IPS-NIHi11 (cell line): ENCODE results near the gene PKP2.
"Not testable (repeated sequence)": the region's sequence is repeated elsewhere in the genome, so short reads cannot be mapped to it uniquely, and the experiment has no call there.

Experiments used
- DNase-seq: peaks from one replicate; pipeline ENCODE4 v3.0.0; 2012; ENCODE audit warnings: mixed read lengths, low spot score

The PKP2 gene

DNA sequence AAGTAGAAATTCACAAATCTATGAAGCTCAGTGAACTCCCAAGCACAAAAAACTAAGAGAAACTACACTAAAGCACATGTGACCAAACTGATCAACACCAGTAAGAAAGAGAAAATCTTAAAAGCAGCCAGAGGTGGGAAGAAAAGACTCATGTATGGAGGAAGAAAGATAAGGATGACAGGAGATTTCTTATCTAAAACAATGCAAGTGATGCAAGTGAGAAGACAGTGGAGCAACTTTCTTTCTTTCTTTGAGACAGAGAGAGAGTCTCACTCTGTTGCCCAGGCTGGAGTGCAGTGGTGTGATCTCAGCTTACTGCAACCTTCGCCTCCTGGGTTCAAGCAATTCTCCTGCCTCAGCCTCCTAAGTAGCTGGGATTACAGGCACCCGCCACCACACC lies 34.9 kb downstream of the PKP2 start:
- not testable (repeated sequence) for DNase-seq

- no peak for DNase-seq
These were observed 36.4 kb downstream of the PKP2 start for GRCh38 chr12:32860192-32860591.

DNA sequence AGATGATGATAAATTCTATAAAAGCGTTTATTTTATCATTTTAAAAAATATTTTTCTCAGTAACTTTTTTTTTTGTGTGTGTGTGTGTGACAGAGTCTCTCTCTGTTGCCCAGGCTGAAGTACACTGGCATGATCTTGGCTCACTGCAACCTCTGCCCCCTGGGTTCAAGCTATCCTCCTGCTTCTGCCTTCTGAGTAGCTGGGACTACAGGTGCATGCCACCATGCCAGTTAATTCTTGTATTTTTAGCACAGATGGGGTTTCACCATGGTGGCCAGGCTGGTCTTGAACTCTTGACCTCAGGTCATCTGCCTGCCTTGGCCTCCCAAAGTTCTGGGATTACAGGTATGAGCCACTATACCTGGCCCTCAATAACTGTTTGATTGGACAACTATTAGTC lies 37.2 kb downstream of the PKP2 start:
- DNase-seq = no peak

- no peak for DNase-seq
These were observed 41.9 kb downstream of the PKP2 start for GRCh38 chr12:32854716-32855115.

DNA sequence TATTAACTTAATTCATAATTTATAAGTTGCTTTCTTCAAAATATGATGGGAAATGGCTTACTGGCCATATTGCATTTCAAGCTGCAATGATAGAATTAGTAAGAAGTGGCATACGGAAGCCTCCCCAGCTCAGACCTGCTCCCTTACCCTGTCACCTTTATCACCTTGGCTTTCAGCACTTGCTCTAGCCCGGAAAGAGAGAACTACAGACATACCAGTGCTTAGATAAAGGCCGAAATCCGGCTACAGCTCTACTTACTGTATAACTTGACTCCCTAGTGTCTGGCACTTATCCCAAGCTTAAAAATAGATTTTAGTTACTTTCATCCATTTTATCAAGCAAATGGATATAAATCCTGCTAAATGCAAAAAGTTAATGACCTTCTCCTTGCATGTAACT lies 42.5 kb downstream of the PKP2 start:
- no peak for DNase-seq

DNA sequence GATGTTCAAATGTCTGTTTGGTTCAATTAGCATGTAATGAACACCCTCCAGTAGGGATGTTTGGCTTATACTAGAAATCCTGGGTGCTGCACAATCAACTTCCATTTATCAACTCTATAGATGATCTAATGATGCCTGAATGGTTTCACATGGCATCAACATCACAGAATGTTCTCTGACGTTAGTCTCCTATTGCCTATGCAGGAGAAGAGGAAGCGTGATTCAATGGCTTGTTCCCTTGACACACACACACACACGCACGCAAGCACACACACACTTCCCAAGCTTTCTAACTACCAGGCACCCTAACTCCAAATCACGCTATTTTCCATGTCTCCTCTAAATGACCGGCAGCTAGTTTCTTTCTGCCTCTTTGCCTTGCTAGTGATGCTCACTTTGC lies 49.3 kb downstream of the PKP2 start:
- no peak for DNase-seq

- DNase-seq = no peak
These were observed 50.5 kb downstream of the PKP2 start for GRCh38 chr12:32846053-32846452.

DNA sequence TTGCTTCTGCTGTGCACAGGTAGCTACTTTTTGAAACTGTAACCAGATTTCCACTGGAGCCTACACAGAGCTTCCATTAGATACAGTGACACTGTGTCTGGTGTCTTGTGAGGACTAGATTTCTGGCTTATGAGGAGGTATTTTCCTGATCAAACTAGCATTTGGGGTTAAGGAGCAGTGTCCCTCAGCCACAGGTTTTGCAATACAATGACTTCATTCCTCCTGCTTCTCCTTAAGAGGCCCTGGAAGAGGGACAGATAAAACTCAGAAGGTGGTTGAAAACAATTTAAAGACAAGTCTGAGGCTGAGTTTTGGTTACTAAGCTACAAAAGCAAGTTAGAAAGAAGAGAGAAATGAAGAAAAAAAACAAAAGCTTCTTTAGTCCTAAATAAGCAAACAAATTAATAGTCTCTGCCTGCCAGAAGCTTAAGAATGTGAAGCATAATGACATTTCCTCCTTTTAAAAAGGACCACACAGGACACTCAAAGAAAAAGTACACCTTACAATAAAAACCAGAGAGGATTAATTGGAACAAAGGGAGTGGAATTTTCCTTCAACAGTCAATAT lies 53.0 kb downstream of the PKP2 start:
- peak; percentile 22 for DNase-seq

- no peak for DNase-seq
These were observed 55.5 kb downstream of the PKP2 start for GRCh38 chr12:32841061-32841460.

DNA sequence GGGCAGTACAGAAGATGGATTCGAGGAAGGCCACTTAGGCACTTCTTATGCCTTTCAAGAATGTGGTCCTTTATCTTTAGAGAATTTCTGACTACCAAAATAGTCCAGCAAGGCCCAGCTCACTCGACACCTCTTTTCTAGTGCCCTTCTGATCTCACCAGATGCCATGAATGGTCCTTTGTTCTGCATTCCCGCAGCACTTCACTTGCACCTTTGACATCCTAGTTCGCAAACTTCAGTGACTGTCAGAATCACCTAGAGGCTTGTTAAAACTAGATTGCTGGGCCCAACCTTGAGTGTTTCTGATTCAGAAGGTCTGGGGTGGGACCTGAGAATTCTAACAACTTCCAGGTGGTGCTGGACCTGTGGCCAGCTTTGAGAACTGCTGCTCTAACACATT lies 56.7 kb downstream of the PKP2 start:
- no peak for DNase-seq

DNA sequence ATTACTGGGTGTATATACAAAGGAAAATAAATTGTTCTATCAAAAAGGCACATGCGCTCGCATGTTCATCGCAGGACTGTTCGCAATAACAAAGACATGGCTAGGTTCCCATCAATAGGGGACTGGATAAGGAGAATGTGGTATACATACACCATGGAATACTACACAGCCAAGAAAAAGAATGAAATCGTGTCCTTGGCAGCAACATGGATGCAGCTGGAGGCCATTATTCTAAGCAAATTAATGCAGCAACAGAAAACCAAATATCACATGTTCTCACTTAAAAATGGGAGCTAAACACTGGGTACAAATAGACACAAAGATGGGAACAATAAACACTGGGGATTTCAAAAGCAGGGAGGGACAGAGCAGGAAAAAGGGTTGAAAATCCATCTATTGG lies 58.6 kb downstream of the PKP2 start:
- no peak for DNase-seq

DNA sequence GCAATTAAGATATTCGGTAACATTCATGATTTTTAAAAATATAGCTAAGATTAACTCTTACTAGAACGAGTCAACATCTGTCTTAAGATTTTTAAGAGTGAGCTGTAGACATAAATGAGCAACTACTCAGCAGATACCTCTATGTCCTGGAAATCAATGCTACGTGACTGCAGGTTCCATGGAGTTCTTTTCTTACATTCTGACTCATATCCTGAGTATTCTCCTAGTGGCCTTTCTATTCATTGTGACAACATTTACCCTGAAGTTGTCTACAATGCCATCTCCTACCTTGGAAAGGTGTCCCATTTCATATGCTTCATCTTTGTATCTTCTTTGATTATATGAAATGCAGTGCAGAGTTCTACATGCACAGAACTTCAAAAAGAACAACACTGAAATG lies 59.9 kb downstream of the PKP2 start:
- no peak for DNase-seq

- DNase-seq = no peak
These were observed 62.5 kb downstream of the PKP2 start for GRCh38 chr12:32834122-32834521.

DNA sequence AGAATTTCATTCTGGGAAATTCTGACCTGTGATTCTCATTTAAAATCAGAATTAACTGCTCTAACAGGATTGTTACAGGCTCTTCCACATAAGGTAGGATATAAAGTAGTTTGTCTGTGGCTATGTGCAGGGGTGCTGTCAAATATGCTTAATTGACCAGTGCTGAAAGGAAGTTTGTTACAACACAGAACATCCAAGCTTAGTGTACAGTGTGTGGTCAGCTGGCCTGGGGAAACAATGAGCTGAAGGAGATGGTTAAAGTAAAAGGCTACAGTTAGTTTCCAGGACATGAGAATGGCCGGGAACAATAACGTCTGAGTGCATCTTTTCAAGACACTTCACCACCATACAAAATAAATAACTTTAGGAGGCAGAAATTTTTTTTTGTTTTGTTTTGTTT lies 68.0 kb downstream of the PKP2 start:
- no peak for DNase-seq

DNA sequence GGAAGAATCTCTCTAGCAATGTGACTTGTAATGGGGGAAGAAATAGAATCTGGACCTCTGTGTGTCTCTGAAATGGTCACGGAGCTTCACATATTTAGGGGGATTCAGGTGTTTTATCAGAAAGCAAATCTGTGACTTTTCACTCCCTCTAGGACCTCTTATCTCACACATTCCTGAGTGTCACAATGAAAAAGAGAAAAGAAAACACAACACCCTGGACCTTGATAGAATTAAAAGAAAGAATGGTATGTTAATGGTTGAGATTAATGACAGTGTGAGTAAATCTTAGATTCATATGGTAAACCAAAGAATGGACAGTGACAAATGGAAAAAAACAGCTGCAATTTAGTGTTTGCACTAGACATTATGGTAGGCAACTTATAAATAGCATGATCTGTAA lies 68.5 kb downstream of the PKP2 start:
- no peak for DNase-seq

DNA sequence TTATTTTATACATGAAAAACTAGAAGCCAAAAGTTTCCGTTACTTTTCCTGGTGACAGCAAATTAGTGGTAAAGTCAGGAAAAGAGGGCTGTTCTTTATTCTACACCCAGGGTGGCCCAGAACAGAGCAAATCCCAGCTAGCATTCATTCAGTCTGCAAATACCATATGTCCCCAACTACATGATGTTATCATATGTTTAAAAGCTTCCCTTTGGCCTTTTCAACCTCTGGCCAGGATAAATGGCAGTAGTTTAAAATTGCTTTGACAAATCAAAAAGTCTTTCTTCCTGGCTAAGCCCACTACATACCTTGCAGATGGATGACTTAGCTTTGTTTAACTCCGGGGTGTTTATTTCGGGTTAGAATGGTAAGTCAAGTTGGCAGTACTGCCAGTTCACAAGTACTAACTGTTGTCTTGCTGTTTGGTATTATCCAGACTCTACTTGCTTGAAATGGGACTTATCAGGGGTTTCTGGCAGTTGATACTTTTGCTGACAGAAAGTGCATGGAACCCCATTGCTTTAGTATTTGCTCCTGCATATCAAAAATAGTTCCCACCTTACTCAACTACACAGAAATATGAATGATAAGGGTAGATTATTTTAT lies 69.7 kb downstream of the PKP2 start:
- DNase-seq = no peak

GRCh38 chr12:32824596-32824995 lies 72.0 kb downstream of the PKP2 start:
- no peak for DNase-seq

GRCh38 chr12:32822344-32822743 lies 74.2 kb downstream of the PKP2 start:
- DNase-seq = no peak

DNA sequence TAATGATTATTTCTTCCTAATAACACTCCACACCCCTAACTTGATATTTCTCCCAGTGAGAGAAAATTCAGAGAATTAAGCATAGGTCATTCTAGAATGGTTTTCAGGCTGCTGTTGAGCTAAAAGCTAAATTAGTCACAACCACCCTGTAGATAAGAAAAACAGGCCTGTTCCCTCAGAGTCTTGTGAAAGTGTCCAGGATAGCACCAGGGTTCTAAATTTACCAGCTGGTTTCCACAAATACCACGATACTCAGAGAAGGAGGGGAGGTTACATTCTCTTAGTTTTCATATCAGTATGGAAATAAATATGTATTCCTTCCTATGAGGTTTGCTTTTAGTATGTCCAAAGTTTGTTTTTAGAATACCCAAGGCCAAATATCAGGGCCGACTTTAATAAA lies 74.9 kb downstream of the PKP2 start:
- DNase-seq = no peak

DNA sequence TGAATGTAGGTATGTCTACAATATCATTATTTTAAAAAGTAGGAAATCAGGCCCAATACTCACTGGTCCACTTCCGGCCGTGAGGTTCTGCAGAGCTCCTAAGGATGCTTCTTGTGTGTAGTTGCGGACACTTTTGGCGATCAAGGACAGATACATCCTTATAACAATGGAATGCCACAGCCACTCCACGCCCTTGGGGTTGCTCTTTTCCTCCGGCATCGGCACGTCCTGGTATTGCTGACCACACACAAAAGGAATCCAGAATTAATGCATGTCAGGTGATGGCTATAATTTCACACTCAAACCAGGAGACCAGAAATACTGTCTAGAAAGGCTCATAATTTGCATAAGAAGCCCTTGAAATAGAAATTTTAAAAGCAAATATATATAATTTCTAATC lies 75.3 kb downstream of the PKP2 start:
- no peak for DNase-seq

DNA sequence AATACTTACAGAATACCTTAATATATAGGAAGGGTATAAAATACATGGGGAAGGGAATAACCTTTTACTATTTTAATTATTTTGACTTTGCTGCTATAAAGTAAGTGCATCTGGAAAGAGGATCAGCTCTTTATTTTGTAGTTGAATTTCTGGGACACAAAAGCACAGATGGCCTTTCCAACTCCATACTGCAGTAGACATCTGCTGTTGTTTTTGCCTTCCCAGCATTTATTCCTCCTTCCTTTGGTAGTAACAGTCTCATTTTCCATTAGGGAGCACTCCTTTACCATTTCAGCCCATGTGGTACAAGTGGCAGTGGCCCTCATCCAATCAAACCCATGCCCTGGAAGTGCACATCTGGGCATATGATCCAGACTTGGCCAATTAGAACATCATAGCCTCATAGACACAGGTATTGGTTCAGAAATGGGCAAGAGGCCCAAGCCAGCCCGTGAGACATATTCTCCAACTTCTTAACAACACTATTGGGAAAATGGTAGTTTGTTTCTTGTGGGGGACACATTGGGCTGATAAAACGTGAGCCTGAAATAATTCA lies 76.1 kb downstream of the PKP2 start:
- no peak for DNase-seq

GRCh38 chr12:32819424-32819823 lies 77.2 kb downstream of the PKP2 start:
- no peak for DNase-seq

- DNase-seq = no peak
These were observed 84.7 kb downstream of the PKP2 start for GRCh38 chr12:32811686-32812392.

GRCh38 chr12:32809846-32810245 lies 86.7 kb downstream of the PKP2 start:
- no peak for DNase-seq
